GM10847 (cell line): ENCODE results near the gene LGALS1.
A peak's percentile ranks its signal among the peaks of the same experiment; 100 is the strongest.

ENCODE experiments used
- POLR2A ChIP-seq: IDR thresholded peaks from 2 replicates; pipeline ENCODE4 v1.6.1; 2011; ENCODE audit not compliant: insufficient read length; ENCODE audit errors: extremely low read depth

LGALS1 gene

DNA sequence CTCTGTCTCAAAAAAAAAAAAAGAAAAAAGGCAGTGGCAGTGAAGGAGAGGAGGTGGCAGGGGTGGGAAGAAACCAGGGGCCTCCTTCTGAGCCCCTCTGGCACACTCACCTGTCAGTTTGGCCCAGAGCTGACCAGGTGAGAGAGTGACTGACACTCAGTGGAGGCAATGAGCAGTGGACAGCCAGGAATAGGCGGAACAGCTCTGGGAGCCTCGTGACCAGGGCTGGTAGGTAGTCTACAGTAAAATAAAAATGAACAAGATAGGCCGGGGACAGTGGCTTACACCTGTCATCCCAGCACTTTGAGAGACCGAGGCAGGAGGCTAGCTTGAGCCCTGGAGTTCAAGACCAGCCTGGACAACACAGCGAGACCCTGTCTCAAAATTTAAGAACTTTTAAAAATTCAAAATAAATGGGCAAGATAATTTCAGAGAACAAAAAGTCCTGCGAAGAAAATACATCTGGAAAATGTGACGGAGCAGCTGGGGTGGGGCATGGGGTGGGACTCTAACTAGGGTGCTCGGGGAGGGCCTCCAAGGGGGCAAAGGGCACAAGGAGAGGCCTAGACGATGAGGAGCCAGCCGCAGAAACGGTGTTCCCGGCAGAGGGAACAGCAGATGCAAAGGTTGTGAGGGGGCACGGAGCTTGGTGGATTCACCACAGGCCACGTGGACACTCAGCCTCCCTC, 20.7 kb upstream of the LGALS1 start:
- TF ChIP-seq POLR2A: no peak

DNA sequence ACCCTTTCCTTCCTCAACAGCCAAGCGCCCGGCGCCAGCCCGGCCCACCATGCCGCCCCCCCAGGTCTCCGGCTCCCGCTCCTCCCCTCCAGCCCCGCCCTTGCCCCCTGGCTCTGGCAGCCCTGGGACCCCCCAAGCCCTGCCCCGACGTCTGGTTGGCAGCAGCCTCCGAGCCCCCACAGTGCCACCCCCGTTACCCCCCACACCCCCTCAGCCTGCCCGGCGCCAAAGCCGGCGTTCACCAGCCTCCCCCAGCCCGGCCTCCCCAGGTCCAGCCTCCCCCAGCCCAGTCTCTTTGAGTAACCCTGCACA, 20.2 kb upstream of the LGALS1 start:
- TF ChIP-seq POLR2A: no peak

DNA sequence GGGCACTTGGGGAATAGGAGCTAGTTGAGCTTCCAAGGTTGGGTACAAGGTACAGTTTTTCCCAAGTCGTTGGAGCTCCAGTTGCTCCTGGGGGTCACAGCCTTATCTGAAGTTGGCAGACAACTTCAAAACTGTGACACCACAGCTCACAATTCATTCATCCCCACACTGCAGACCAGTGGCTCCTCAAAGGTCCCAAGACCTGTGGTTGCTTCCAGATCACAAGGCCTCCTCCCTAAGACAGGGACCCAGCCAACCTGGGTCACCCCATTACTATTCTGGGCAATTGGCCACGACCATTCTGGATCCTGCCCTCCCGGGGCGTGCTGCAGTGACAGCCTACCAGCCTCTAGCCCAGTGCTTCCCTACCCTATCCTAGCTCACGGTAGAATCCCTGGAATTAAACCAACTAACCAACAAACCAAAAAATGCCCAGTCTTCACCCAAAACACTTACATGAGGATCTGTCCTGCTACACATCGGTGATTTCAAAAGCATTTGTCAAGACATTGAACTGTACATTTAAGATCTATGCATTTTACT, 17.8 kb upstream of the LGALS1 start:
- no peak for TF ChIP-seq POLR2A

DNA sequence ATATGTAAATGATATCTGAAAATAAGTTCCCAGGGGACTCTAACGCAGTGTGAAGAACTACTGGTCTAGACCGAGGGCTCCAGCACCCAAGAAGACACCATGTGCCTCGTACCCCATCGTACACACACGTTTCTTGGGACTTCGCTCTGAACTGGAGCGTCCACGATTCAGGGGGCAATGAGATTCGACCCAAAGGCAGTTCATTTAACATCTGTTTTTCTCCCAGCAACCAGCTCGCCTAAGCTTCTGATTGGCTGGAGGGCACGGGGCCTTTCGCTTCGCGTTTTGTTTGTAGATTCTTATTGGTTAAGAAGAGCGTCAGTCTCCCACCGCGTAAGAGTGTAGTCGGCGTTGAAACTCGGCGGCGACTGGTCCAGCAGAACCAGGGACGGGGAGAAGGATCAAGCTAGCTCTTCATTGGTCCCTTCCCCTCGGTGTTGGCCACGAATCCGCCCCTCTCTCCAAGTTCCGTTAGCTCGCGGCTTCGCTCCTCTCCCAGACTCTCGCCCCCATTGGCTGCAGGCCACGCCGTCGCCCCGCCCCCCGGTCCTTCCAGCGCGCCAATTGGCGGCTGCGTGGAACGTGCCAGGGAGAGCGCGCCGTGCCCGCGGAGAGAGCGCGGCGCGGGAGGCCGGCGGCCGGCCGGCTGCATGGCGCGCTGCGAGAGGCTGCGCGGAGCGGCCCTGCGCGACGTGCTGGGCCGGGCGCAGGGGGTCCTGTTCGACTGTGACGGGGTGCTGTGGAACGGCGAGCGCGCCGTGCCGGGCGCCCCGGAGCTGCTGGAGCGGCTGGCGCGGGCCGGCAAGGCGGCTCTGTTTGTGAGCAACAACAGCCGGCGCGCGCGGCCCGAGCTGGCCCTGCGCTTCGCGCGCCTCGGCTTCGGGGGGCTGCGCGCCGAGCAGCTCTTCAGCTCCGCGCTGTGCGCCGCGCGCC, 17.0 kb upstream of the LGALS1 start, which contains the start of gene PDXP:
PDXP (plus strand) TSS at position 591 of the 933 bp plus-strand sequence; CDS start at position 651, 60 bp downstream.
- peak; percentile 77 for TF ChIP-seq POLR2A

DNA sequence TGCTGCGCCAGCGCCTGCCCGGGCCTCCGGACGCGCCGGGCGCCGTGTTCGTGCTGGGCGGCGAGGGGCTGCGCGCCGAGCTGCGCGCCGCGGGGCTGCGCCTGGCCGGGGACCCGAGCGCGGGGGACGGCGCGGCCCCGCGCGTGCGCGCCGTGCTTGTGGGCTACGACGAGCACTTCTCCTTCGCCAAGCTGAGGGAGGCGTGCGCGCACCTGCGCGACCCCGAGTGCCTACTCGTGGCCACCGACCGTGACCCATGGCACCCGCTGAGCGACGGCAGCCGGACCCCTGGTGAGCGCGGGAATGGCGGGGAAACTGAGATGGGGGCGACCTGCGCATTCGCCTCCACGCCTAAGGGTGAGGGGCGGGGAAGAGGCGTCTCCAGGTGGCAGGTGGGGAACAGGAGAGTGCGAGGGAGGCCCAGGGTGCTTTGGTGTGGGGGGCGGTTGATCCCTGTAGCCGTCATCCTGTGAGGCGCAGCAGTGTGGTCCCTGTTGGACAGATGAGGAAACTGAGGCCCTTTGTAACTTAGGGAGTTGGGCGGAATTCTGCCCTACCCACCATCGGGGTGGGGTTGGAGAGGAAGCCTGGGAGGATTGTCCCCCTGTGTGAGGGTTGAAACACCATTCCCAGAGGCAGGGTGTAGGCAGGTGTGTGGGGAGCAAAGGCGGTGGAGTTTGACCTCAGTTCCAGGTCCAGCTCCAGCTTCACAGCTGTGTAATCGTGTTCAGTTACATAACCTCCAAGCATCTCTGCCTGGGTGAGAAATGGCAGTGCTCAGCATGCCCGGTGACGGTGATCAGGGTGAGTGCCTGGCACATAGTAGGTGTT, 16.2 kb upstream of the LGALS1 start:
- TF ChIP-seq POLR2A: no peak

DNA sequence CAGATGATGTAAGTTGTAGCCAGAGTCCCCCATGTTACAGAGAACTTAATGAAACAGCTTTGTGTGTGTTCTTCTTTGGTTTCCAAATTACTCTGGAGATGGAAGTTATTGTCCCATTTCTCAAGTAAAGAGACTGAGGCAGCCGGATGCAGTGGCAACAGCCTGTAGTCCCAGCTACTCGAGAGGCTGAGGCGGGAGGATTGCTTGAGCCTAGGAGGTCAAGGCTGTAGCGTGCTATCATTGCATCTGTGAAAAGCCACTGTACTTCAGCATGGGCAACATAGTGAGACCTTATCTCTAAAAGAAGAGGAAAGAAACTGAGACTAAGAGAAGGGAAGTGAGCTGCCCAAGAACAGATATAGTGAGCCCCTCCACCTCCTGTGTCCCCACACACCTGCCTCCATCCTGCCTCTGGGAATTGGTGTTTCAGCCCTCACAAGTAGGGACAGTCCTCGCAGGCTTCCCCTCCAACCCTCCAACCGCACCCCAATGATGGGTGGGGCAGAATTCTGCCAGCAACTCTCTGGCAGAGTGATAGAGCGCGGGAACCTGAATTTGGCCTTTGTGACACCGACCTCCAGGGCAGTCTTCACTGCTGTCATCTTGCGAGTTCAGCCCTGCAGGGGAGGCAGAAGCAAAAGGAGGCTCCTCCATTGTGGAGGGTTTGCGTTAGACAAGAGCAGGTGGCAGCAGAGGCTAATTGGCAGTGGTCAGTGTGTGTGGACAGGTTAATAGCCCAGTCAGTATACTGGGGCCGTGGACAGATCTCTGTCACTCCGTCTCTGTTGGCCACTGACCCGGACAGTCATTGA, 15.3 kb upstream of the LGALS1 start:
- no peak for TF ChIP-seq POLR2A

DNA sequence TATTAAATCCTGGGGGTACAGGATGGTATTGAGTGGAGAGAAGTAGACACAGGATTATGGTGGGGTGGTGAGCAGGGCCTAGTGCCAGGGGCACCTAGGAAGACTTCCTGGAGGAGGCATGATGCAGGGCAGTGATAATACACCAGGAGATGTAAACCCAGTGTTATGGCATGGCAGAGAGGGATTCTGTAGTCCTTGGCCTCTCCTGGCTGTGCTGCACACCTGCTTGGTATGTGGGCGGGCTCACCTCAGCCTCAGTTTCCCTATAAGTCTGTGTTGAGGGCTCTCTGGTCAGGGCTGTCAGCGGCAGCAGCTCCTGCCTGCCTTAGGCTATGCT, 14.8 kb upstream of the LGALS1 start:
- TF ChIP-seq POLR2A: no peak

DNA sequence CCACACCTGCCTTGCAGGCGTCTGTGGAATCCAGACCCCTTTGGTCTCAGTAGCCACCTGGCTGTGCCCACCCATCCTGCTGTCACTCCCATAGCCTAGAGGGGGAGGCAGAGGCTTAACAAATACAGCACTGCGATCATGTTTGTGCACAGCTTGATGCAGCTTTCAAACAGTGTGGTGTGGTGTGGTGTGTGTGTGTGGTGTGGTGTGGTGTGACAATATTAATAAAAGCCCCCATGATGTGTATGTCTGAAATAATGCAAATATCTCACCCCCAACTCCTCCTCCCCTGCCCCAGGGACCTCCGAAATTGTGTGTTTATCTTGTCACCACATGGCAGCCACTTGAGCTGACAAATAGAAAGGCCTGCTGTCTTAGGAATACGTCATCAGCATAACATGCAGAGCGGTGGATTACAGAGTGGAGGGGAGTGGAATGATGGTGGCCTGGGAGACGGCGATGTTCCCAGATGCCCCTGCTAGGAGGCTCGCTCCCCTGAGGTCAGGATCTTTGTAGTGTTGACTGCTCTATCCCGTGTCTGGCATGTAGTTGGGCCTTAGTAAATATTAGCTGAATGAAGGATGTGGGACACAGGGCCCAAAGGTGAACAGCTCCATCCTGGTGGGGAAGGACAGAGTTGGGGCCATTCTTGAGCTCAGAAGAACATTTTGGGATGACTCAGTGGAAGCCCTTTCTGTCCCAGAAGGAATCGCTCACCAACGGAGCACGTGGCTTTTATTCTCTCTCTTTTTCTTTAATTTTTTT, 14.1 kb upstream of the LGALS1 start:
- TF ChIP-seq POLR2A: no peak

DNA sequence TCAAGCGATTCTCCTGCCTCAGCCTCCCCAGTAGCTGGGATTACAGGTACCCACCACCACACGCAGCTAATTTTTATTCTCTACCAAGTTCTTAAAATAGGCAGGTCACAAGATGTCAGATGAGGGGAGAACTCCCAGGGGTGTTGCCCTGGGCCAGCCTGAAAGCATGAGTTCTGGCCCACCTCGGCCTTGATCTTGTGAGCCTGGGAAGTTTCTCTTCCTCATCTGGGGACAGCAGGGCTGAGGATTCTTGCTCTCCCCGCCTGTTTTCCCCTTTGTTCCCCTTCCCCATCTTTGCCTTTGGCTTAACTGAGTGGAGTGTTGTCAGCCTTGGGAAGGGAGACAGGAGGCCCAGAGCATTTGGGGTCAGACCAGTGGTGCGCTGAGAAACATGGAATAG, 13.4 kb upstream of the LGALS1 start:
- TF ChIP-seq POLR2A: no peak

DNA sequence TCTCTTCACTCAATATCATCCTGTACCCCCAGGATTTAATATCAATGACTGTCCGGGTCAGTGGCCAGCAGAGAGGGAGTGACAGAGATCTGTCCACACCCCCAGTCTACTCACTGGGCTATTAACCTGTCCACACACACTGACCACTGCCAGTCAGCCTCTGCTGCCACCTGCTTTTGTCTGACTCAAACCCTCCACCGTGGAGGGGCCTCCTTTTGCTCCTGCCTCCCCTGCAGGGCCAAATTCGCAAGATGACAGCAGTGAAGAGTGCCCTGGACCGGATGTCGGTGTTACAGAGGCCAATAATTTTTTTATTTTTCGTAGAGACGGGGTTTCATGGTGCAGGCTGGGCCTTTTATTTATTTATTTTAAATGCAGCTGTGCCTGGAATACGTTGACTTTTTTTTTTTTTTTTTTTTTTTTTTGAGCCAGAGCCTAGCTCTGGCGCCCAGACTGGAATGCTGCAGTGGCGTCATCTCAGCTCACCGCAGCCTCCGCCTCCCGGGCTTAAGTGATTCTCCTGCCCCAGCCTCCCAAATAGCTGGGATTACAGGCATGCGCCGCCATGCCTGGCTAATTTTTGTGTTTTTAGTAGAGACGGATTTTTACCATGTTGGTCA, 11.8 kb upstream of the LGALS1 start:
- no peak for TF ChIP-seq POLR2A

DNA sequence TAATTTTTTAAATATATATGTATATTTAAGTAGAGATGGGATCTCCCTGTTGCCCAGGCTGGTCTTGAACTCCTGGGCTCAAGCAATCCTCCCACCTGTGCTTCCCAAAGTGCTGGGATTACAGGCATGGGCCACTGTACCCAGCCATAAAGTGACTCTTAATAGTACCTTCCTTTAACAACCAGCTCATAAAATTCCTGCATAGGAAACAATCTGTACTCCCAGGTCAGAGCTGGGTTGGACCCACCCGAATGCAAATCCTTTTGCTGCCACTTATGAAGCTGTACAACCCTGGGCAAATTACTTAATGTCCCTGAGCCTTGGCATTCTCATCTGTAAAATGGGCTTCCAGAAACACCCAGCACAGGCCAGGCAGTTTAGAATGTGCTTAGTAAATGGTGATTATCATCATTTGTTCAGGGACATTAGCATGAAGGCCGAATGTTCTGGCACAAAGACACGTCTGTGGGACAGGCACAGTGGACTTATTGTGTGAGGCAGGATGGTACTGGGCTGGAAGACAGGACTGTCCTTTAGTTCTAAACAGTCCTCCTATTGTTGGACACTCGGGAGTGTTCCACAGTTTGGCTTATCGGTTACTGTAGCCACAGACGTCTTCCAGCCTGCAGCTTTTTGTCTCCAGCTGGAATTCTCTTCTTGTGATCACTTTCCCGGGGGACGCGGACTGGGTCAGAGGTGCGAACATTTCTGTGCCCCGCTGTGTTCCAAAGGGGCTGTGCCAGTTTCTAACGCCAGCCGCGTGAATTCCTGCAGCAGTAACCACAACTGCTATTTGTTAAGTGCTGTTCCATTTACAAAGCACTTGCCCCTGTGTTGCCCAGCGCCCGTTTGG, 11.0 kb upstream of the LGALS1 start:
- TF ChIP-seq POLR2A: no peak

DNA sequence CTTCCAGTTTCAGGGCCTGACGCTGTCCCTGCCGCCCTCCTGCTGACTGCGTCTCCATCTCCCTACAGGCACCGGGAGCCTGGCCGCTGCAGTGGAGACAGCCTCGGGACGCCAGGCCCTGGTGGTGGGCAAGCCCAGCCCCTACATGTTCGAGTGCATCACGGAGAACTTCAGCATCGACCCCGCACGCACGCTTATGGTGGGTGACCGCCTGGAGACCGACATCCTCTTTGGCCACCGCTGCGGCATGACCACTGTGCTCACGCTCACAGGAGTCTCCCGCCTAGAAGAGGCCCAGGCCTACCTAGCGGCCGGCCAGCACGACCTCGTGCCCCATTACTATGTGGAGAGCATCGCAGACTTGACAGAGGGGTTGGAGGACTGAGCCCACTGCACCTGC, 9.9 kb upstream of the LGALS1 start:
- TF ChIP-seq POLR2A: no peak

DNA sequence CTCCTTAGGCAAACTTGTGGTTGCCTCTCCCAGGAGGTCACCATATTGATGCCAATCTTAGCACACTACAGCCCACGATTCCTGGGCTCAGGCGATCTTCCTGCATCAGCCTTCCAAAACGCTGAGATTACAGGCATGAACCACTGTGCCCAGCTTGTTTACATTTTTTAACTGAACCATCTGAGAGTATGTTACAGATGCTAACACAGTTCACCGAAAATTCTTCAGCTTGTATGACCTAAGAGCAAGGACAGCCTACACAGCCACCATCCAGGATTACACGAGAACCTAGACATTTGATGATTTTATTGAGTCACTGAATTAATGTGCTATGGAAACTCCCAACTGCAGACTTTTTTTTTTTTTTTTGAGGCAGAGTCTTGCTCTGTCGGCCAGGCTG, 5.8 kb upstream of the LGALS1 start:
- TF ChIP-seq POLR2A: no peak
